ENCODE results near the gene COA1.
"Not testable (repeated sequence)": the region's sequence is repeated elsewhere in the genome, so short reads cannot be mapped to it uniquely, and the experiment has no call there.

COA1 gene

DNA sequence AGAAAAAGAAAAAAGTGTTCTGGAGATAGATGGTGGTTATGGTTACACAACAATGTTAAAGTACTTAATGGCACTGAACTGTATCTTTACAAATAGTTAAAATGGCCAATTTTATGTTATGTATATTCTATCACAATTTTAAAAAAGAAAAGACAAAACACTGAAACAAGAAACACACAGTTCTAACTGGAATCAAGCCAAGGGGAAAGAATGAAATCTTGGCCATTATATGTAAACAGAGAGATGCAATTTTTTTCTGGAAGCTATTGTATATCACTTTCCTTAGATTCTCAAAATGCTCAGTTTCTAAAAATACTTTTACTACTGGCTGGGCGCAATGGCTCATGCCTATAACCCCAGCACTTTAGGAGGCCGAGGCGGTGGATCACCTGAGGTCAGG lies 4.1 kb downstream of the COA1 start:
- DNase-seq, result no peak

DNA sequence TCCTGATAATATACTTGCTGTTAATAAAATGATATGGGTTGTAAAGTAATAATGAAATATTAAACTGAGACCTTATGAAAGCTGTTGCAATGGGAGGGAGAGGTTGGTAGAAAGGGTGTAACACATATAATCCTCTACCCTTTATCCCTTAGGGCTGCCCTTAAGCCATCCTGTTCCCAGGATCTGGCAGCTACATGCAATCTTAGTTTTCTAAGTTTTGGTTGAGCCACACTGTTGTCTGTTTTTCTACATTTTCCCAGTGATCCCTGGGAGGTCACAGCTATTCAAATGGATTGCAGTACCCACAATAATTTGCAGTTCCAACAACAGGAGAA lies 6.3 kb downstream of the COA1 start:
- no peak for DNase-seq

DNA sequence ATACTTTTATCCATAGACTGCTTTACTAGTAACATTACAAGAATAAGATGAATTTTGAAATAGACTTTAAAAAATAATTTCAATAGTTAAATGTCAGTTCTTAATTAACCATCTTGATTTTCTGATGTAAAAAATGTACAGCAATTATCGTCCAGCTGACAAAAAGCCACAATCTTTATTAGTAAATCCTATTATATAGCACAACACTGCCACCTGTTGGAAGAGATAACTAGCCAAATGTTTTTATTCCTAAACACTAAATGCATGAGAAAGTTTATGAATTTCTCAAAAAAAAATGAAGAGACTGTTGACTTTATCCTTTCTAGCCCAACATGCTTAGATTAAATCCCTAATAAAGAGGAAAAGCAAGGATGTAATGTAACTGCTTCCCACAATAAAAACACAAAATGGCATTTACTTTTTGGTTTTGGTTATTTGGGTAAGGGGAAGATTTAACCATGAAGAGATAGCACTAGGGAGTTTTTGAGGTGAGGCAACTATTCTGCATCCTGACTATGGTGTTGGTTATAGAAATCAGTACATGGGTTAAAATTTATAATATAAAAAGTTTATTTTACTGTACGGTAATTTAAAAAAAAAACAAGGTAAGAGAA lies 8.0 kb downstream of the COA1 start:
- DNase-seq, result peak; percentile 9

GRCh38 chr7:43716598-43716997 lies 12.7 kb downstream of the COA1 start:
- DNase-seq, result no peak

- not testable (repeated sequence) for DNase-seq
Measured at GRCh38 chr7:43715966-43716365, 13.4 kb downstream of the COA1 start.

- no peak for DNase-seq
Measured at GRCh38 chr7:43711503-43711902, 17.8 kb downstream of the COA1 start.

DNA sequence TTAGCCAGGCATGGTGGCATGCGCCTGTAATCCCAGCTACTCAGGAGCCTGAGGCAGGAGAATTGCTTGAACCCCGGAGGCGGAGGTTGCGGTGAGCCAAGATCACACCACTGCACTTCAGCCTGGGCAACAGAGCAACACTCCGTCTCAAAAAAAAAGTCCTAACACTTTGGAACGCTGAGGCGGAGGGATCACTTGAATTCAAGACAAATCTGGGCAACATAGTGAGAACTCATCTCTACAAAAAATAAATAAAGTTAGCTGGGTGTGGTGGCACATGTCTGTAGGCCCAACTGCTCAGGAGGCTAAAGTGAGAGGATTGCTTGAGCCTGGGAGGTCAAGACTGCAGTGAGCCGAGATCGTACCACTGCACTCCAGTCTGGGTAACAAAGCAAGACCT lies 21.3 kb downstream of the COA1 start:
- not testable (repeated sequence) for DNase-seq

GRCh38 chr7:43703573-43703972 lies 25.8 kb downstream of the COA1 start:
- no peak for DNase-seq

DNA sequence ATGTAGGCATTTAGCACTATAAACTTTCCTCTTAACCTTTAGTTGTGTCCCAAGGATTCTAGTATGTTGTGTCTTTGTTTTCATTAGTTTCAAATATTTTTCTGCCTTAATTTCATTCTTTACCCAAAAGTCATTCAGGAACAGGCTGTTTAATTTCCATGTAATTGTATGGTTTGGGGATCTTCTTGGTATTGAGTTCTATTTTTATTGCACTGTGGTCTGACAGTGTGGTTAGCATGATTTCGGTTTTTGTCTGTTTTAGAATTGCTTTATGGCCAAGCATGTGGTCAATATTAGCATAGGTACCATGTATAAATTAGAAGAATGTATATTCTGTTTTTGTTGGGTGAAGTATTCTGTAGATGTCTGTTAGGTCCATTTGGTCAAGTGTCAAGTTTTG lies 26.3 kb downstream of the COA1 start:
- DNase-seq, result no peak

DNA sequence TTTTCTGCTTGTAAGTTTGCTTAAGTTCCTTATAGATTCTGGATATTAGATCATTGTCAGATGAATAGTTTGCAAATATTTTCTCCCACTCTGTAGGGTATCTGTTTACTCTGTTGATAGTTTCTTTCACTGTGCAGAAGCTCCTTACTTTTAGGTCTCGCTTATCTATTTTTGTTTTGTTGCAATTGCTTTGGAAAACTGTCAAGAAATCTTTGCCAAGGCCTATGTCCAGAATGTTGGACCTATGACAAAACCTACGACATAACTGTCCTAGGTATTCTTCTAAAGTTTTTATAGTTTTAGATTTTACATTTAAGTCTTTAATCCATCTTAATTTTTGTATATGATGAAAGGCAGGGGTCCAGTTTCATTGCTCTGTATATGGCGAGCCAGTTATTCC lies 27.4 kb downstream of the COA1 start:
- DNase-seq, result no peak

GRCh38 chr7:43701500-43701854 lies 27.8 kb downstream of the COA1 start:
- DNase-seq, result no peak

DNA sequence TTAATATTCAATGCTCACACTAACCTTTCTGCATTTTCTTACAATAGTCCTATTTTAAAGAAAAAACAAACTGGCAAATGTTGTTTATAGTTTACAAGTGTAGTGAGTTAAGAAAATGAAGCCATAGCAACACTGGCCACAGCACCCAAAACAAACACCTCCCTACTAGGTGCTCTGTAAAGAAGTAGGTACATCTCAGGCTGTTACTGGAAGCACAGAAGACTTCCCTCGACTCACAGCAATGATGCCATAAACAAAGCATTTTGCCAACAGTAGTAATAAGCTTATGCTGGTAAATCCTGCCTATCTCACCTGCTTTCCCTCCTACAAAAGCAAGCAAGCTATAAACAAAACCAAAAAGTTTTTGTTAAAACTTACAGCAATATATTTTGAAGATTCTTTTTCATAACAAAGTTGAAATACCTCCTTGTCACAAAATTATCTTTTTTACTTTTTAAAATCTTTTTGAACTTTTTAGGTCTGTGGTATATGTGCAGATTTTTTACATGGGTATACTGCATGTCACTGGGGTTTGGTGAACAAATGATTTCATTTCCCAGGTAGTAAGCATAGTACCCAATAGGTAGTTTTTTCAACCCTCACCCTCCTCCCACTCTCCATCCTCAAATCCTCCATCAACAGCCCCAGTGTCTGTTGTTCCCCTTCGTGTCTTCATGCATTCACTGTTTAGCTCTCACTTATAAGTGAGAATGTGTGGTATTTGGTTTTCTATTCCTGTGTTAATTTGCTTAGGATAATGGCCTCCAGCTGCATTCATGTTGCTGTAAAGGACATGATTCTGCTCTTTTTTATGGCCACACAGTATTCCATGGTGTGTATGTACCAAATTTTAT lies 28.4 kb downstream of the COA1 start:
- no peak for DNase-seq

DNA sequence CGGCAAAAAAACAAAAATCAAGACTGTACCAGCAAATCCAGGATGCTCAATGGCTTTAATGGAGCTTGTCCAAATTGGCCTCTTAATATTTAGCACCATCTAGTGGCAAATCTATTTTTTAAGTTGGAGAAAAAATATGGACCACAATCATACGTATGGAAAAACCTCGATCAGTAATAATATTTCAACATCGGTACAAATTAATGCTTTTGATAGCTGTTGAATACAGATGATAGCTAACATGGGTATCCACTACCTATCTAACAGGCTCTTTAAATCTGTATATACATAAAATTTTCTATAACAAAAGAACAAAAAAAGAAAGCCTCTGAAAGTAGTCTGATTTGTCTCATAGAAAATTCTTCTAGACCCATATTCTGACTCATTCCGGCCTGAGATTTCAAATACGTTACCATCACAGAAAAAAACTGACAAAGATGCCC lies 29.2 kb downstream of the COA1 start:
- peak; percentile 13 for DNase-seq

DNA sequence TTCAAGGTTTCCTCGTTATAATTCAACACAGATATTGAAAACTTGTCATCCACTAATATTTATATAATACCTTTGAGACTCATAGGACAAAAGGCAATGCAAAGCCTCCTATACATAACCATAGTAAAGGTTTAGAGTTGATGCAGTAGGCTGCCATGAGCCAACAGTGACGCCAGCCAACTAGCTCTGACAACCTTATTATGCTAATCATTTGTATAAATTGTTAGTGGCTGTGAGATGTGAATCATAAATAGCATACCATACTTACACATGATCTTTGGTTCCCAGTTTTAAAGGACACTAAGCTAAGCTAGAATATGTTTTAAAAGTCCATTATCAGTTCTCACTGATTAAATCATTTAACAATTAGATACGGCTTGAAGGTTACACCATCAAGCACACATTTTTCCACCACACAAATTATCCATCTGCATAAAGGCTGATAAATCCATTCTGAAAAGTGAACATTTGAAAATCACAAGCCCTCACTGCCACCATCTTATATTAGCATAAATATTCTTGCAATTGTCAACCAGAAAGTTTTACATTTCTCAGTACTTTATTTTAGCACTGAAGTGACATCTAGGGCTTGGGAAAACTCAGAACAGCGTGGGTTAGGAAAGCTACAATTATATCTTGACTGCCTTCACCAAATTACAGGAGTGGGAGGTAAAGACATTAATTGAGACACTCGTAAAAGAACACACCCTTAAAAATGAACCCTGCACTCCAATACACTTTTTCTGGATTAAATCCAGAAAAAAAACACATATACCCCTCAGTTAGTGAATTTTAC lies 30.7 kb downstream of the COA1 start:
- no peak for DNase-seq

- DNase-seq, result no peak
Measured at GRCh38 chr7:43697690-43698089, 31.6 kb downstream of the COA1 start.

DNA sequence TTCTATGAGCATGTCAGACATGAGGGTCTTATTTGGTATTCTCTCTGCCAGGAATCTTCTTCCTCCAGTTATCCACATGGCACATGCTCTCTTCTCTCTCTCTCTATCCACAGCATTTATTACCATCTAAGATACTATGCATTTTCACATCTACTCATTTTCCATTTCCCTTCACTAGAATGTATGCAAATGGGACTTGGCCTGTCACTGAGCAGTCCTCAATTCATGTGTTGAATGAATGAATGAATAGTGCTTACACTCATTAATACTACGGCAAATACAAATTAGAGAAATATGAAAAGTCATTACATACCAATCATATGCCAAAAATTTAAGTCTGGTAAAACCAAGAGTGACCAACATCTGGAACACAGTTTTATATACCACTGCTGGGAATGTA lies 34.0 kb downstream of the COA1 start:
- no peak for DNase-seq

- DNase-seq, result no peak
Measured at GRCh38 chr7:43694399-43694748, 34.9 kb downstream of the COA1 start.

- no peak for DNase-seq
Measured at GRCh38 chr7:43693687-43694398, 35.5 kb downstream of the COA1 start.

DNA sequence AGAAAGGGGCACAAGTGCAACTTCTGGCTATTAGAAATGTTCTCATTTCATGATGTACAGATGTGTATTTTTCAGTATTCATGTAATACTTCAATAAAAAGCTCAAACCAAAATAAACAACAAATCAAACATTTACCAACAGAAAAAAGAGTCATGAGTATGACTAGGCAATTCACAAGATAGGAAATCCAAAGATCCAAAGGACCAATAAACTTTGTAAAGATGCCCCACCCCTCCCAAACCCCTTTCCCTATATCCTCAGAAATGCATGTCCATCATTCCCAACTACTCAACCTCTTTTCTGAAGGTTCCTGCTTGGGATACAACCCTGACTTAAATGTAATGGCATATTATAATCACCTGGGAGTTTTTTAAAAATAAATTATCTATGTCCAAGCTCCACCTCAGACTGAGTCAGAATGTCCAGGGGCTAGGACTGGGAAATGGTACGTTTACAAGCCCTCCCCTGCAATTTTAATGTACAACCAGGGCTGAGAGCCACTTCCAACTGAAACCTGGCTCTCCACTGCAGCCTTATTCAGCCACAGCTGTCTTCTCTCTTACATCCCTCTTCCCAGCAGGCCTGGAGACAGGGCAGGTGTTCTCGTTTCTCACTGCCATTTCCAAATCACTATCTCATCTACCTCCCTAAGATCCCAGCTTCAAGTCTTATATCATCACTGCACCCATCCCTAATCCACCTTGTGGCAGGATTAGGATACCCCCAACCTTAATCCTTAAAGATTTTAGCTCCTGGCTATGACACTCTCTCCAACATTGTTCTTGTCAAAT lies 36.5 kb downstream of the COA1 start:
- no peak for DNase-seq

DNA sequence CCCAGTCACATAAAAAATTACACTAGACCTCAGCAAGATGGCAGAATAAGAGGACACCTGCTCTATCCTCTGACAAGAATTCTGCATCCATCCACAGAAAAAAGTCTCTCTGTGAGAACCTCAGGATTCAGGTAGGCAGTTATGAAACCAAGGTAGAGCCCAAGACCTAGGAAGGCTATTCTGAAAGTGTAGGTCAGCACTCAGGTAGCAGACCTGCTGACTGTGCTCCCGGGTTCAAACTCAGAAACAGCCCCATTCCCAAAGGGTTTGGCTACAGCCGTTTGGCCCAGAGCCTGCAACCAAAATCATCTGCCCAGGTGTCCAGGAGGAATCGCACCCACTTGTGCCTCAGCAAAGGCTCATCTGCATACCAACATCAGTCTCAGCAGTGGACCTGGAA lies 37.7 kb downstream of the COA1 start:
- no peak for DNase-seq

DNA sequence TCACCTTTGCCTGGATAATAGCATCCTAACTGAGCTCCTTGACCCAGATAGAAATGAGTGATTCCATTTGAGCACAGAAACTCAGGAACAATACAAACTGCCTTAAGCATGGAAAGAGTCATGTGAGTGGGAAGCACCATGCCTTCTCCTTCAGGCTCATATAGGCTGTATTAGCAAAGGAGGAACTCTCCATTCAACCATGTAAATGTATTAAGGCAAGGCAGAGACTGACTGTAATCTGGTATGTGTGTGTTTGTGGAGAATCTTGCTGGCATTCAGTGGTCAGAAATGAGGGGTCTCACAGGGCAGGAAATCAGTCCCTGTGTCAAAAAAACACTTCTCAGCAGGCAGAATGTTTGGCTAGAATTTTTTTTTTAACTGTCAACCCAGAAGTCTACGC lies 40.2 kb downstream of the COA1 start:
- DNase-seq, result no peak

DNA sequence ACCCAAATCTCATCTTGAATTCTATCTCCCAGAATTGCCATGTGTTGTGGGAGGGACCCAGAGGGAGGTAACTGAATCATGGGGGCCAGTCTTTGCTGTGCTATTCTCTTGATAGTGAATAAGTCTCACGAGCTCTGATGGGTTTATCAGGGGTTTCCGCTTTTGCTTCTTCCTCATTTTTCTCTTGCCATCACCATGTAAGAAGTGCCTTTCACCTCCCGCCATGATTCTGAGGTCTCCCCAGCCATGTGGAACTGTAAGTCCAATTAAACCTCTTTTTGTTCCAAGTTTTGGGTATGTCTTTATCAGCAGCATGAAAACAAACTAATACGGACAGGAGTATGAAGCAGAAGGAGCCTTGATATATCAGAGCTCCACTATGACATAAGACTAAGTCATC lies 41.5 kb downstream of the COA1 start:
- not testable (repeated sequence) for DNase-seq

- DNase-seq, result no peak
Measured at GRCh38 chr7:43686991-43687390, 42.3 kb downstream of the COA1 start.

Data from NCI-H2107 (cell line).